HG03196 (cell line): ENCODE measurements around the gene SLC25A11.
A peak's percentile ranks its signal among the peaks of the same experiment; 100 is the strongest.

ENCODE experiments used
- ATAC-seq: cut with Tn5 transposase; IDR thresholded peaks from one replicate; pipeline ENCODE4 v1.9.1; 2021; ENCODE audit not compliant: unreplicated experiment

The SLC25A11 gene

GRCh38 chr17:4939796-4940554 is at the start of gene SLC25A11, which contains the start of gene RNF167:
Gene SLC25A11, minus strand, starts transcription at chr17:4940046. Its CDS starts 136 bp downstream, at chr17:4939910.
Gene RNF167, plus strand, starts transcription at chr17:4940268. Its CDS starts 642 bp downstream, at chr17:4940910.
- peak; percentile 72 for ATAC-seq

GRCh38 chr17:4987767-4988567 is 48.1 kb upstream of the SLC25A11 start:
- ATAC-seq, result no peak

- peak; percentile 57 for ATAC-seq
Observed at GRCh38 chr17:4986951-4987766, 47.3 kb upstream of the SLC25A11 start, which contains the start of gene CAMTA2. Gene CAMTA2, minus strand, starts transcription at chr17:4987675. Its CDS starts 1,453 bp downstream, at chr17:4986222.

GRCh38 chr17:4986403-4986802 is 46.6 kb upstream of the SLC25A11 start:
- ATAC-seq, result no peak

- no peak for ATAC-seq
Observed at GRCh38 chr17:4982305-4982704, 42.5 kb upstream of the SLC25A11 start.

GRCh38 chr17:4980644-4981216 is 40.9 kb upstream of the SLC25A11 start:
- no peak for ATAC-seq

GRCh38 chr17:4978726-4979125 is 38.9 kb upstream of the SLC25A11 start:
- ATAC-seq, result no peak

- no peak for ATAC-seq
Observed at GRCh38 chr17:4974115-4974670, 34.3 kb upstream of the SLC25A11 start.

GRCh38 chr17:4973256-4974114 is 33.6 kb upstream of the SLC25A11 start:
- ATAC-seq, result no peak

- ATAC-seq, result no peak
Observed at GRCh38 chr17:4972752-4973151, 32.9 kb upstream of the SLC25A11 start.

- no peak for ATAC-seq
Observed at GRCh38 chr17:4972322-4972721, 32.5 kb upstream of the SLC25A11 start.

GRCh38 chr17:4971826-4972225 is 32.0 kb upstream of the SLC25A11 start:
- no peak for ATAC-seq

GRCh38 chr17:4970273-4970672 is 30.4 kb upstream of the SLC25A11 start:
- no peak for ATAC-seq

- no peak for ATAC-seq
Observed at GRCh38 chr17:4969551-4970173, 29.8 kb upstream of the SLC25A11 start.

GRCh38 chr17:4969047-4969550 is 29.3 kb upstream of the SLC25A11 start:
- no peak for ATAC-seq

- ATAC-seq, result no peak
Observed at GRCh38 chr17:4968486-4969046, 28.7 kb upstream of the SLC25A11 start.

GRCh38 chr17:4967539-4968485 is 28.0 kb upstream of the SLC25A11 start, which contains the start of gene SPAG7:
Gene SPAG7, minus strand, starts transcription at chr17:4967817. Its CDS starts 13 bp downstream, at chr17:4967804.
- ATAC-seq, result peak; percentile 67
